ENCODE measurements around the gene STPG4.

- TF ChIP-seq POLR2AphosphoS5 (IDR thresholded peaks at IDR 0.05) (peak in 1 of 3 donors; percentile 9), CTCF (IDR thresholded peaks at IDR 0.05) (peak in 1 of 5 experiments; percentile 5), POLR2A (IDR thresholded peaks at IDR 0.05) (no peak), EP300 (IDR thresholded peaks at IDR 0.05; ENCODE audit: low read depth) (no peak)
Observed at GRCh38 chr2:47076586-47077441, 78.3 kb downstream of the STPG4 start.

All from transverse colon (tissue), 4 donors.